NCI-H460 (cell line): ENCODE data around the gene CD164L2. TPM values are rescaled to one million over a fixed set of nuclear protein-coding genes. Genes with fewer than 3 reads are reported as not detected.
A peak's percentile ranks its signal among the peaks of the same experiment; 100 is the strongest.
"Not testable (repeated sequence)": the region's sequence is repeated elsewhere in the genome, so short reads cannot be mapped to it uniquely, and the experiment has no call there.

ENCODE experiments used
- DNase-seq: peaks from one replicate; pipeline ENCODE4 v3.0.0-alpha.2; 2016; ENCODE audit warnings: low read depth; ENCODE audit errors: extremely low read depth
- total RNA-seq: library from RNA; depleted of rRNA; stranded (reverse); fragments of >200 nt; shearing (Covaris generic); gene quantifications from 2 replicates; pipeline ENCODE4 v1.2.3, GENCODE V29; 2014

The CD164L2 gene
- total RNA-seq, 1 experiment from 2014 or later = not detected

GRCh38 chr1:27391511-27392095, 8.5 kb upstream of the CD164L2 start:
- DNase-seq = no peak

GRCh38 chr1:27388337-27389005, 5.3 kb upstream of the CD164L2 start:
- peak; percentile 46 for DNase-seq

GRCh38 chr1:27384797-27385196, 1.7 kb upstream of the CD164L2 start:
- DNase-seq = not testable (repeated sequence)

- no peak for DNase-seq
Observed at GRCh38 chr1:27383661-27384060, 528 bp upstream of the CD164L2 start.

GRCh38 chr1:27381969-27382762, 967 bp downstream of the CD164L2 start:
- no peak for DNase-seq

GRCh38 chr1:27380766-27381733, 2.1 kb downstream of the CD164L2 start:
- no peak for DNase-seq

GRCh38 chr1:27380224-27380623, 2.9 kb downstream of the CD164L2 start:
- DNase-seq = no peak

GRCh38 chr1:27379564-27380122, 3.5 kb downstream of the CD164L2 start:
- no peak for DNase-seq

GRCh38 chr1:27377760-27378495, 5.2 kb downstream of the CD164L2 start:
- no peak for DNase-seq

- DNase-seq = no peak
Observed at GRCh38 chr1:27374362-27375086, 8.6 kb downstream of the CD164L2 start, which contains the start of gene FCN3. FCN3 (minus strand) TSS chr1:27374824; CDS start chr1:27374818, 6 bp downstream.

GRCh38 chr1:27372808-27373690, 10.1 kb downstream of the CD164L2 start:
- DNase-seq = no peak

- no peak for DNase-seq
Observed at GRCh38 chr1:27372022-27372807, 10.9 kb downstream of the CD164L2 start.

GRCh38 chr1:27368869-27369582, 14.1 kb downstream of the CD164L2 start:
- DNase-seq = no peak

- no peak for DNase-seq
Observed at GRCh38 chr1:27367160-27367650, 15.9 kb downstream of the CD164L2 start.

GRCh38 chr1:27366411-27367159, 16.5 kb downstream of the CD164L2 start, which contains the start of gene MAP3K6:
MAP3K6 (minus strand) TSS chr1:27366961; CDS start chr1:27366597, 364 bp downstream.
- DNase-seq = peak; percentile 45
